Measurements from ENCODE around the gene GET3.
"Not testable (repeated sequence)": the region's sequence is repeated elsewhere in the genome, so short reads cannot be mapped to it uniquely, and the experiment has no call there.

DNA sequence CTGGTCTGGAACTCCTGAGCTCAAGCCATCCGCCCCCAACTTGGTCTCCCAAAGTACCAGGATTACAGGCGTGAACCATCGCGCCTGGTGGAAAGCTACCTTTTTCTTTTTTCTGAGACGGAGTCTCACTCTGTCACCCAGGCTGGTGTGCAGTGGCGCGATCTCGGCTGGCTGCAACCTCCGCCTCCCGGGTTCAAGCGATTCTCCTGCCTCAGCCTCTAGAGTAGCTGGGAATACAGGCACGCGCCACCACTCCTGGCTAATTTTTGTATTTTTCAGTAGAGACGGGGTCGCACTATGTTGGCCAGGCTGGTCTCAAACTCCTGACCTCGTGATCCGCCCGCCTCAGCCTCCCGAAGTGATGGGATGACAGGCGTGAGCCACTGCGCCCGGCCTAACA is 39.9 kb upstream of the GET3 start:
- not testable (repeated sequence) for TF ChIP-seq TBP (CRISPR knock-in tag; IDR thresholded peaks at IDR 0.05); ZNF234 (CRISPR knock-in tag; conservative IDR thresholded peaks at IDR 0.05); PHF21A (CRISPR knock-in tag; IDR thresholded peaks at IDR 0.05)
- TF ChIP-seq, protein P1, sequence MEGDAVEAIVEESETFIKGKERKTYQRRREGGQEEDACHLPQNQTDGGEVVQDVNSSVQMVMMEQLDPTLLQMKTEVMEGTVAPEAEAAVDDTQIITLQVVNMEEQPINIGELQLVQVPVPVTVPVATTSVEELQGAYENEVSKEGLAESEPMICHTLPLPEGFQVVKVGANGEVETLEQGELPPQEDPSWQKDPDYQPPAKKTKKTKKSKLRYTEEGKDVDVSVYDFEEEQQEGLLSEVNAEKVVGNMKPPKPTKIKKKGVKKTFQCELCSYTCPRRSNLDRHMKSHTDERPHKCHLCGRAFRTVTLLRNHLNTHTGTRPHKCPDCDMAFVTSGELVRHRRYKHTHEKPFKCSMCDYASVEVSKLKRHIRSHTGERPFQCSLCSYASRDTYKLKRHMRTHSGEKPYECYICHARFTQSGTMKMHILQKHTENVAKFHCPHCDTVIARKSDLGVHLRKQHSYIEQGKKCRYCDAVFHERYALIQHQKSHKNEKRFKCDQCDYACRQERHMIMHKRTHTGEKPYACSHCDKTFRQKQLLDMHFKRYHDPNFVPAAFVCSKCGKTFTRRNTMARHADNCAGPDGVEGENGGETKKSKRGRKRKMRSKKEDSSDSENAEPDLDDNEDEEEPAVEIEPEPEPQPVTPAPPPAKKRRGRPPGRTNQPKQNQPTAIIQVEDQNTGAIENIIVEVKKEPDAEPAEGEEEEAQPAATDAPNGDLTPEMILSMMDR (CRISPR knock-in tag; IDR thresholded peaks at IDR 0.05) = not testable (repeated sequence)
- TF ChIP-seq, protein P2, sequence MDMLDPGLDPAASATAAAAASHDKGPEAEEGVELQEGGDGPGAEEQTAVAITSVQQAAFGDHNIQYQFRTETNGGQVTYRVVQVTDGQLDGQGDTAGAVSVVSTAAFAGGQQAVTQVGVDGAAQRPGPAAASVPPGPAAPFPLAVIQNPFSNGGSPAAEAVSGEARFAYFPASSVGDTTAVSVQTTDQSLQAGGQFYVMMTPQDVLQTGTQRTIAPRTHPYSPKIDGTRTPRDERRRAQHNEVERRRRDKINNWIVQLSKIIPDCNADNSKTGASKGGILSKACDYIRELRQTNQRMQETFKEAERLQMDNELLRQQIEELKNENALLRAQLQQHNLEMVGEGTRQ (IDR thresholded peaks at IDR 0.05; ENCODE audit: low read depth, low read length) = not testable (repeated sequence)
- TF ChIP-seq, protein P2 (CRISPR knock-in tag; IDR thresholded peaks at IDR 0.05; ENCODE audit: borderline replicate concordance) = not testable (repeated sequence)

Measured in HepG2 (cell line).